Esophagus squamous epithelium (tissue), 5 donors: ENCODE results near the gene DSCAML1. TPM values are rescaled to one million over a fixed set of nuclear protein-coding genes. Genes with fewer than 3 reads are reported as not detected.

Experiments used
- DNase-seq: peaks from one replicate; lab custom pipeline; 2025; lab: John Stamatoyannopoulos, UW
- H3K27ac ChIP-seq, 4 donors: fragments of 200-600 bp; sonication (generic); one replicate each; pipeline ENCODE4 v1.5.1; 2016 to 2019; ENCODE audit warnings: mild to moderate bottlenecking in 1 of 4
- H3K27me3 ChIP-seq, 4 donors: fragments of 200-600 bp; sonication (generic); 1 replicate in 3 of 4; 2 replicates in 1 of 4; pipeline versions ENCODE4 v1.5.1 to v1.6.0; 2017 to 2021; ENCODE audit warnings: antibody characterized with exemption in 1 of 4
- H3K36me3 ChIP-seq, 3 donors: fragments of 200-600 bp; sonication (generic); one replicate each; pipeline ENCODE4 v1.5.1; 2016 to 2019
- H3K4me1 ChIP-seq, 3 donors: fragments of 200-600 bp; sonication (generic); one replicate each; pipeline ENCODE4 v1.5.1; 2017 to 2019
- H3K4me3 ChIP-seq, 4 donors: fragments of 200-600 bp; sonication (generic); 1 replicate in 3 of 4; 2 replicates in 1 of 4; pipeline ENCODE4 v1.5.1; 2016 to 2019; ENCODE audit warnings: mild to moderate bottlenecking in 2 of 4, moderate library complexity in 1 of 4
- H3K9me3 ChIP-seq, 3 donors: fragments of 200-600 bp; sonication (generic); one replicate each; pipeline ENCODE4 v1.5.1; 2016 to 2019
- CTCF ChIP-seq, 6 experiments: fragments of 450-650 bp in 4 of 6; fragments of 200-600 bp in 2 of 6; sonication (generic) in 2 of 6; IDR thresholded peaks; one replicate each; pipeline ENCODE4 v1.5.1; 2016 to 2019; ENCODE audit warnings: antibody characterized with exemption in 6 of 6, mild to moderate bottlenecking in 4 of 6, moderate library complexity in 4 of 6
- POLR2A ChIP-seq, 4 donors: fragments of 450-650 bp; IDR thresholded peaks; one replicate each; pipeline ENCODE4 v1.6.1; 2017; ENCODE audit warnings: antibody characterized with exemption in 4 of 4, mild to moderate bottlenecking in 4 of 4, moderate library complexity in 3 of 4
- WGBS, 2 donors: methylation state at CpG; one replicate each; pipeline ENCODE4 v1.1.5; 2018; 5-methylcytosine and 5-hydroxymethylcytosine counted together
- intact Hi-C: fragments of 100-400 bp; cut with DNase I; formaldehyde crosslinking; loops from one replicate; pipeline ENCODE4 v1.15.0; 2022
- total RNA-seq, 4 donors: library from RNA; depleted of rRNA; stranded (reverse); fragments of >200 nt; gene quantifications; one replicate each; pipeline ENCODE4 v1.1.0, GENCODE V29; 2016
- donor health status: DM: yes; HTN: yes; CAD: no.

The DSCAML1 gene
- total RNA-seq, 4 donors from 2014 or later = 0.04 to 0.19 TPM; not detected in 2

- TF ChIP-seq CTCF (IDR thresholded peaks at IDR 0.05) (no peak), POLR2A (IDR thresholded peaks at IDR 0.05) (no peak)
- DNase-seq = no peak
- Histone ChIP-seq H3K27me3 (peaks cover 0 to 21% (median 0%) of the 10 kb centered on the region in 4 donors), H3K4me1 (peaks cover 0 to 9% (median 0%) of the 10 kb centered on the region in 3 donors), H3K4me3 (no peak overlapping the region), H3K9me3 (no peaks in the 10 kb centered on the region), H3K36me3 (no peaks in the 10 kb centered on the region), H3K27ac (no peak overlapping the region)
- intact Hi-C loops = loop anchor here (10.0 kb wide), 2 partner anchors 197 to 387 kb away; no protein-coding TSS in a partner anchor
- WGBS, 2 donors = 72 to 78% methylated on average over 4 to 7 of the region's 11 CpGs
These were observed 369.6 kb downstream of the DSCAML1 start for GRCh38 chr11:117427356-117427874.

DNA sequence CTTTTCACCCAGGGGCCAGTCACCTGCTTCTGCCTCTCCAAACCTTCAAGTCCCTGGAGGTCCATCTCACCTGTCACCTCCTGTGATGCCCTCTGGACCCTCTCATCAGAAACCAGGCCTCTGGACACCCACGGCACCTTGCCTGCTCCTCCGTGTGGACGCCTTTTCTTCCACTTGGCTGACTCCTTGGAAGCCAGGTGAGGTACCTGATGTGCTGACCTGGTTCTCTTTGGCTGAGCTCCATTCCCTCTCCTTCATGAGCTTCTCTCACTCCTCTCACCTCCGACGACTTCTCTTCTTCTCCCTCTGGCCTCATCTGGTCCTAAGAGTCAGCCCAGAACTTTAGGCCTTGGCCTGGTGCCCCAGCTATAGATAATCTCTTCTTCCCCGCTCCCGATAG, 370.1 kb downstream of the DSCAML1 start:
- WGBS, 2 donors = 75 to 82% methylated on average over 7 of the region's 7 CpGs
- no peaks in the 10 kb centered on the region for H3K36me3 ChIP-seq
- intact Hi-C loops = loop anchor here (10.0 kb wide), 2 partner anchors 198 to 388 kb away; no protein-coding TSS in a partner anchor
- H3K27me3 ChIP-seq = peaks cover 0 to 21% (median 0%) of the 10 kb centered on the region in 4 donors
- no peak overlapping the region for H3K27ac ChIP-seq
- TF ChIP-seq POLR2A (IDR thresholded peaks at IDR 0.05) (no peak), CTCF (IDR thresholded peaks at IDR 0.05) (no peak)
- no peaks in the 10 kb centered on the region for H3K9me3 ChIP-seq
- peaks cover 0 to 9% (median 0%) of the 10 kb centered on the region in 3 donors for H3K4me1 ChIP-seq
- H3K4me3 ChIP-seq = no peak overlapping the region
- no peak for DNase-seq

DNA sequence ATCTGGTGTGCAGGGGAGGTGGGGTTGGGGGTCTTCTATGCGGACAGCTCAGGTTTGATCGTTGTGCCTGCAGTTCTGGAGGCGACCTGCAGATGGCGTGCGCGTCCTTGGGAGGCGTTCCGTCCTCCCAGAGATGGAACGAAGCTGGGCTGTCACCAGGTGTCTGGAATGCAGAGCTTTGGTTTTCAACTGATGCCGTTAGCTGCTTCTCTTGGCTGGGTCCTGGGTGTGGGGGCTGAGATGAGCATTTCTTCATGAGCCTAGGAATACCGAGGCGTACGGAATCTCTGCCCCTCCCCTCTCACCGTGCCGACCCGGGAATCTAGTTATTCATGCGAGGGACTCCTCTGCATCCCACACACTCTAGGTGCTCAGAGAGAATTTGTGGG, 370.7 kb downstream of the DSCAML1 start:
- Histone ChIP-seq H3K36me3 (no peaks in the 10 kb centered on the region), H3K9me3 (no peaks in the 10 kb centered on the region), H3K27me3 (peaks cover 0 to 23% (median 0%) of the 10 kb centered on the region in 4 donors), H3K4me3 (peak overlapping the region in 1 of 4 donors; percentile 32), H3K4me1 (peaks cover 0 to 9% (median 0%) of the 10 kb centered on the region in 3 donors), H3K27ac (no peak overlapping the region)
- 0 to 13% methylated on average over 2 to 3 of the region's 17 CpGs for WGBS, 2 donors
- intact Hi-C loops = loop anchor here (10.0 kb wide), 2 partner anchors 199 to 389 kb away; no protein-coding TSS in a partner anchor
- DNase-seq = no peak
- TF ChIP-seq CTCF (IDR thresholded peaks at IDR 0.05) = peak; percentile 57 to 96 (median 86)
- no peak for TF ChIP-seq POLR2A (IDR thresholded peaks at IDR 0.05)

DNA sequence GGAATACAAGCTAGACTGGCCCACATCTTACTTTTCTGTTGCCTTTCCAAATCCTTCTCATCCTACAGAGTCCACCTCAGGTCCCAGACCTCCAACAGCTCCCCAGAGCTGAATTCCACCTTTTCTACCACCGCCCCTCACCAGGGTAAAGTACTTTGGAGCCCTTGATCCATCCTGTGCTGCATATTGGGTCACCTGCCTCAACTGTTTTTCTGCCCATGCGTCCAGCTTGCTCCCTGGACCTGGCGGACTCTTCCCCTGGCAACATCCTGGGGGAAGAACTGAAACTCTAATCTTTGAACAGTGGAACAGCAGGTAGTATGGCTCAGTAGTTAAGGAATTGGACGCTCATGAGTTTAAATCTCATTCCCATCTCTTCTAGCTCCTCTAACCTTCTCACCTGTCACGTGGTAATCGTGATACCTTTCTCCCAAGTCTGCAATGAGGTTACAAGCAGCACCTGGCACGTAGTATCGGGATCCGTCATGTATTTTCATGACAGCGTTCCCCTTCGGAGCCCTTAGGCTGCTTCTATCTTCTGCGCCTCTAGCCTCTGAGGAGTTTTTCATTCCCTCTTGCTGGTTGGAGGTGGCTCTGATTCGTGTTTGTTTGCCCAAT, 371.2 kb downstream of the DSCAML1 start:
- Histone ChIP-seq H3K27me3 (peaks cover 0 to 27% (median 0%) of the 10 kb centered on the region in 4 donors), H3K36me3 (no peaks in the 10 kb centered on the region), H3K4me1 (peaks cover 0 to 9% (median 0%) of the 10 kb centered on the region in 3 donors), H3K27ac (no peak overlapping the region), H3K9me3 (no peaks in the 10 kb centered on the region), H3K4me3 (no peak overlapping the region)
- no peak for DNase-seq
- WGBS, 2 donors = 42 to 43% methylated on average over 11 to 13 of the region's 13 CpGs
- TF ChIP-seq CTCF (IDR thresholded peaks at IDR 0.05) = no peak
- no peak for TF ChIP-seq POLR2A (IDR thresholded peaks at IDR 0.05)
- intact Hi-C loops = loop anchor here (10.0 kb wide), 2 partner anchors 199 to 389 kb away; no protein-coding TSS in a partner anchor

DNA sequence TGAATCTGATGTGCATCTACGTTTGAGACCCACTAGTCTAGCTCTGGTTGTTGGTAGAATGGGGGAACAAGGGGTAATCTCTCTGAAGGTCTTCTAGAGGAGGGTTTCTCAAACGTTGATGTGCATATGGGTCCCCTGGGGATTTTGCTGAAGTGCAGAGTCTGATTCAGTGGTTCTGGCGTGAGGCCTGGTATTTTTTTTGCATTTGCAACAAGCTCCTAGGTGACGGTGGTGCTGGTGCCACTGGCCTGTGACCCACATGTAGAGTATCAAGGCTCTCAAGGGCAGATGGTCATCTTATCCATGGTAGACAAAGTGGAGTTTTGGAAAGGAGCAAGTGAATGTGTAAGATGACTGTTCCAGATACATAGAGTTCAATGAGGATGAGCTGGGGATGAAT, 372.2 kb downstream of the DSCAML1 start:
- intact Hi-C loops = loop anchor here (10.0 kb wide), 2 partner anchors 200 to 390 kb away; no protein-coding TSS in a partner anchor
- Histone ChIP-seq H3K36me3 (no peaks in the 10 kb centered on the region), H3K9me3 (no peaks in the 10 kb centered on the region), H3K27me3 (peaks cover 0 to 30% (median 0%) of the 10 kb centered on the region in 4 donors), H3K27ac (no peak overlapping the region), H3K4me3 (no peak overlapping the region), H3K4me1 (peaks cover 0 to 9% (median 0%) of the 10 kb centered on the region in 3 donors)
- 47 to 54% methylated on average over 4 of the region's 4 CpGs for WGBS, 2 donors
- TF ChIP-seq CTCF (IDR thresholded peaks at IDR 0.05) (no peak), POLR2A (IDR thresholded peaks at IDR 0.05) (no peak)
- DNase-seq = no peak
